Measurements from ENCODE around the gene RBM20. TPM values are rescaled to one million over a fixed set of nuclear protein-coding genes. Genes with fewer than 3 reads are reported as not detected.

Gene RBM20
- total RNA-seq, 2 experiments from 2014 or later = 0.03 TPM; not detected in 1

DNA sequence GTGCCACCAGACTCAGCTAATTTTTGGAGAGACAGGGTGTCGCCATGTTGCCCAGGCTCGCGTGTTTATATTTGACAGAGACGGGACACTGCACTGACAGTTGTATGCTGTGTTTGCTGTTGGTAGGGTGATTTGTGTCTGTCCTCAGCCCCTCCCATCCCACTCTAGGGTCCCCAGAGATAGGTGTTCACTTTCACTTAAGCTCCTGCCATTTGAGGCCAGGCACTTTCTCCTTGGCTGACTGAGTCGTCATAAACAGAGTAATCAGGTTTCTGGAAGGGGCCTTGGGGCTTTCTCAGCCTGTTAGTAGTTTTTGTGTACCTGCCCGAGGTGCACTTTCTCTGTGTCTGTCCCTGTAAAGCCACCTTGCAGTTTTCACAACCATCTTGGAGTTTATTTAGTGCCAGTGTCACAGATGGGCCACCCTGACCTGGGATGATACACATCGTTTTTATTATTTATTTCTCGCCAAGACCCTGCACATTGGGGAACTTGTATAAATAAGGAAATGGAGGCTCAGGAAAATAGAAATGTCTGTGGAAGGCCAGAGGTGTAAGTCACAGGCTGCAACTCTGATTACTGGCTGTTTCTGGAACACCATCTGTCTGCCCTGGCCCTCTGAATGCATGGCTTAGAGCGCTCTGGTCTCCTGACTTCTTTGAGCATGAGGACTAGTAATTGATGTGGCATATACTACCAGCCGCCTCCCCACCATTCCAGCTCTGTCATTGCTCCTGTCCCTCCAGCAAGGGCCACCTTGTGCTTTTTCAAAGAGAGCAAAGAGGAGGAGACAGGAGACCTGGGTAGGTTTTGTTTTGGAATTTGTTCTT is 145.7 kb downstream of the RBM20 start:
- no peaks in the 10 kb centered on the region for H3K9me3 Mint-ChIP-seq (ENCODE audit: insufficient read depth)
- ATAC-seq (no peak), DNase-seq (no peak)
- H3K36me3 Mint-ChIP-seq (ENCODE audit: low read depth) = no peaks in the 10 kb centered on the region
- peaks cover 7% of the 10 kb centered on the region for H3K4me1 Mint-ChIP-seq (ENCODE audit: low read depth)
- ChIA-PET CTCF (interaction anchor here (1.0 kb wide), 1 partner anchor 13 kb away, joined by 3 read pairs; no protein-coding TSS in a partner anchor), POLR2A (interaction anchor here (0.5 kb wide), 1 partner anchor 8 kb away, joined by 3 read pairs; no protein-coding TSS in a partner anchor)
- no peak overlapping the region for H3K4me3 Mint-ChIP-seq
- H3K27ac Mint-ChIP-seq = no peak overlapping the region
- no peaks in the 10 kb centered on the region for H3K27me3 Mint-ChIP-seq (ENCODE audit: low read depth)

DNA sequence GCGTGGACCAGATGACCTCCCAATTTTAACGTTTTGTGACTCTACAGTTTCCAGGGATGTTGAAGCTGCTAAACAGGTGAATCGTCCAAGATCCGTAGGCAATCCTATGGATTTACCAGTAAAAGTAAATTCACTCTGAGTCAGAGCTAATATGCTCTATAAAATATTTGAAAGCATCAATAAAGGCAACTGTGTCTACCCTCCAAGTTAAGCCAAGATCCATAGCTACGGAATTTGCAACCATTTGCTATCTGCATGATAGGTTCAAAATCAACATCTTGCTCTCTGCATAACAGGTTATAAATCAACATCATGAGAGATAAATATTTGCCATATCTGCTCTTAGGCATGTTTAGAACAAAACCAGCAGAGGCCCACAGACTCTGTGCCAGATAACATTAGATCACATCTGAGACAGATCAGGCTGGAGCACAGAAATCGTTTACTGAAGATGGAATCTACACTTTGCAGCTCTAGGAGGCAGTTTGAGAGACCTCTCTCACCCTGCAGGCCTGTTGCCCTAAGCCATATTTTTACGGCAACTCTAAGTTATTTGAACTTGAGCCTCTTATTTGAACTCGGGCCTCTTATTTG is 146.9 kb downstream of the RBM20 start:
- DNase-seq (no peak), ATAC-seq (no peak)
- ChIA-PET CTCF (interaction anchor here (1.3 to 3.4 kb wide), 4 partner anchors 10 to 17 kb away, joined by 3 to 12 read pairs (median 8); no protein-coding TSS in a partner anchor), POLR2A (interaction anchor here (1.0 kb wide), 1 partner anchor 17 kb away, joined by 3 read pairs; no protein-coding TSS in a partner anchor)
- H3K27me3 Mint-ChIP-seq (ENCODE audit: low read depth) = no peaks in the 10 kb centered on the region
- H3K36me3 Mint-ChIP-seq (ENCODE audit: low read depth) = no peaks in the 10 kb centered on the region
- H3K27ac Mint-ChIP-seq = no peak overlapping the region
- H3K4me3 Mint-ChIP-seq = no peak overlapping the region
- H3K9me3 Mint-ChIP-seq (ENCODE audit: insufficient read depth) = no peaks in the 10 kb centered on the region
- peaks cover 4% of the 10 kb centered on the region for H3K4me1 Mint-ChIP-seq (ENCODE audit: low read depth)

DNA sequence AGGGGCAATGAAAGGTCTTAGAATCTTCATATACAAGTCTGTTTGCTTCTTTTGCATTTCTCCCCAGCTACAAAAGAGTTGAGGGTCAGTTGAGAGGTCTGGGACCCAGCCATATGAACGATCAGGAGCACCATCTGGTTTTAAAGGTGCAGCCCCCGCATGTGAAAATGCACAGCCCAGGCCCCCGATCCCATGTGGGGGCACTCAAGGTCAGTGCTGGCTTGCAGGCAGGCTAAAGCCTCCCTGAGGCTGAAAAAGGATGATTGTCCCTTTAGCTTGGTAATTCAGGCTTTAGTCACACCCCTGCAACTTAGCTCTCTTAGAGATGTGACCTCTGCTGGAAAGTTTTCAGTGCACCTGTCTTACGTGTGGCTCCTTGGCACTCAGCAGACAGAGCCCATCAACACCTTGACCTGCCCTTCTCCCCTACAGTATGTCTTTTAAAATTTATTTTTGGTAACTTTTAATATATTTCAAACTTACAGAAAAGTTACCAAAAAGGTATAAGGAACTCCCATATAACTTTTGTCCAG is 147.5 kb downstream of the RBM20 start:
- no peak for DNase-seq
- Mint-ChIP-seq H3K27ac (no peak overlapping the region), H3K4me3 (no peak overlapping the region), H3K9me3 (ENCODE audit: insufficient read depth) (no peaks in the 10 kb centered on the region), H3K4me1 (ENCODE audit: low read depth) (no peaks in the 10 kb centered on the region), H3K27me3 (ENCODE audit: low read depth) (no peaks in the 10 kb centered on the region), H3K36me3 (ENCODE audit: low read depth) (no peaks in the 10 kb centered on the region)
- ATAC-seq = no peak
- CTCF ChIA-PET = interaction anchor here (1.3 to 3.4 kb wide), 5 partner anchors 10 to 88 kb away, joined by 3 to 12 read pairs (median 6); no protein-coding TSS in a partner anchor
- POLR2A ChIA-PET = interaction anchor here (1.0 kb wide), 1 partner anchor 17 kb away, joined by 3 read pairs; no protein-coding TSS in a partner anchor

DNA sequence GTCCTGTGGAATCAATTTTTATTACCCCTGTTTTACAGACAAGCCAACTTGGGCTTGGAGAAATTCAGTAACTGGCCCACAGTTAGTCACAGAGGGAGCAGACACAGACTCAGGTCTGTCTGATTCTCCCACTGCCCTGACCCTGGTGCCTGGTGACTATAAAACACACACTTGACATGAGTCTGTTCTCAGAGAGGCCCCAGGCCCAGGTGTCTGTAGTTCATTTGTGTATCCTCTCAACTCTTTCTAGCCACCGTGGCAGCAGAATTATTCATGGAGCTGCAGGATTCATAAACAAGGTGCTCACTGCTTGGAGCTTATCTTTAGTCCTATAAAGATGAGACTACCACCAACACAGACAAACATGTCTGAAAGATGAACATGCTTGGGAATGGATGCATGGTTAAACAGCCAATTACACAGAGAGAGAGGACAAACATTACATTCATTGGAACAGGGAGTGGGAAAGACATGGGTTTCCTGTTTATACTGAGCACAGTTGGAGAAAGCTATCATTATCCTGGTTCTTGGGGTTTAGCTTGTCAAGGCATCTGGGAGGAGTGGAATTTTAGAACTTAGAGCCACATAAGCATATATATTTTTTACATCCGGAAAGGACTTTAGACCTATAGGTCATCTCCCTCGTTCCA is 148.5 kb downstream of the RBM20 start:
- no peaks in the 10 kb centered on the region for H3K9me3 Mint-ChIP-seq (ENCODE audit: insufficient read depth)
- ATAC-seq (no peak), DNase-seq (no peak)
- no peak overlapping the region for H3K27ac Mint-ChIP-seq
- H3K27me3 Mint-ChIP-seq (ENCODE audit: low read depth) = no peaks in the 10 kb centered on the region
- H3K4me1 Mint-ChIP-seq (ENCODE audit: low read depth) = no peaks in the 10 kb centered on the region
- POLR2A ChIA-PET = no interaction called here
- CTCF ChIA-PET = interaction anchor here (0.6 to 3.4 kb wide), 6 partner anchors 11 to 102 kb away, joined by 3 to 12 read pairs (median 4); no protein-coding TSS in a partner anchor
- no peaks in the 10 kb centered on the region for H3K36me3 Mint-ChIP-seq (ENCODE audit: low read depth)
- H3K4me3 Mint-ChIP-seq = no peak overlapping the region

DNA sequence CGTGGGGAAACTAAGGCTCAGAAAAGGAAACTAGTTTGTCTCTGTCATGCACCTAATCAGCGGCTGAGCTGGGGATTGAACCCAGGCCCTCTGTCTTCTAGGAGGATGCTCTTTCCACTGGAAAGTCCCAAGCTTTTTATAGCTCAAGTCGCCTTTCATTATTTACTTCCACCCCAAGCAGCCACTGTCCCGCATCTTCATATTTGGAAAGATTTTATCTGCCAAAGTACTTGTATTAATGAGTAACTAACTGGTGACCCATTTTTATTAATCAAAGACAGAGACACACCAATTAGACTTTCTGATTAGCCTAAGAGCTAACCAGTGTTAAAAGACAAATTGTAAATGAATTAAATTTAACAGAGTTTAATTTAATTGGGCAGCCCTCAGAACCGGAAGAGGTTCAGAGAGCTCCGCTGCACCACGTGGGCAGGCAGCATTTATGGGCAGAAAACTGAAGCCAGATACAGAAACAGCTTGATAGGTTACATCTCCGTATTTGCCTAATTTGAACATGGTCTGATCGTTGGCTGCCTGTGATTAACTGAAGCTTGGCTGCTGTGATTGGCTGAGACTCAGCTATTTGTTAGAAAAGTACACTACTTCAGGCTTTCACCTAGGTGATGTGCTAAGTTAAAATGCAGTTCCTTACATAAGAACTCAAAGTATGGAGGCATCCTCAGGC is 149.1 kb downstream of the RBM20 start:
- Mint-ChIP-seq H3K36me3 (ENCODE audit: low read depth) (no peaks in the 10 kb centered on the region), H3K27me3 (ENCODE audit: low read depth) (no peaks in the 10 kb centered on the region), H3K4me1 (ENCODE audit: low read depth) (no peaks in the 10 kb centered on the region), H3K27ac (no peak overlapping the region), H3K9me3 (ENCODE audit: insufficient read depth) (no peaks in the 10 kb centered on the region), H3K4me3 (no peak overlapping the region)
- no peak for DNase-seq
- no peak for ATAC-seq
- POLR2A ChIA-PET = interaction anchor here (1.0 kb wide), 1 partner anchor 78 kb away, joined by 3 read pairs; no protein-coding TSS in a partner anchor
- CTCF ChIA-PET = interaction anchor here (0.6 to 3.4 kb wide), 6 partner anchors 10 to 101 kb away, joined by 3 to 12 read pairs (median 4); no protein-coding TSS in a partner anchor

DNA sequence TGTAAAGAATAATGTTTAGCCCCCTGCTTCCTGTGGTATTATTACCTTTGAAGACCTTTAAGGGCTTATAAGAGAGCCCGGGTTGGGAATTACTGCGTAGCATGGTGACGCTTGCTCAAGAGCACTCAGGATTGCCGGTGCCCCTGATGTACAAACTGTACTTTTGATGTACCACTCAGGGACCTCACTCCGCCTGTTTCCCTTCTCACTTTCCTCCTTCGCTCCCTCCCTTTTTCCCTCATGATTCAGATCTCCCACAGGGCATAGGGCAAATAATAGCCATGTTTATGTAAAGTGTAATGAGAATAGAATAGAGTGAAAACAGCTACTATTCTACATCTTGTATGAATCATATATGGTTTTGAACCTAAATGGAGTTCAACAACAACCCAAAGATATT is 149.8 kb downstream of the RBM20 start:
- H3K27ac Mint-ChIP-seq = no peak overlapping the region
- POLR2A ChIA-PET = interaction anchor here (0.7 to 1.0 kb wide), 2 partner anchors 49 to 78 kb away, joined by 3 read pairs; no protein-coding TSS in a partner anchor
- ATAC-seq (no peak), DNase-seq (no peak)
- H3K4me1 Mint-ChIP-seq (ENCODE audit: low read depth) = peaks cover 4% of the 10 kb centered on the region
- H3K27me3 Mint-ChIP-seq (ENCODE audit: low read depth) = no peaks in the 10 kb centered on the region
- no peak overlapping the region for H3K4me3 Mint-ChIP-seq
- no peaks in the 10 kb centered on the region for H3K36me3 Mint-ChIP-seq (ENCODE audit: low read depth)
- CTCF ChIA-PET = interaction anchor here (1.4 to 3.4 kb wide), 2 partner anchors 10 to 100 kb away, joined by 6 to 12 read pairs; no protein-coding TSS in a partner anchor
- H3K9me3 Mint-ChIP-seq (ENCODE audit: insufficient read depth) = no peaks in the 10 kb centered on the region

DNA sequence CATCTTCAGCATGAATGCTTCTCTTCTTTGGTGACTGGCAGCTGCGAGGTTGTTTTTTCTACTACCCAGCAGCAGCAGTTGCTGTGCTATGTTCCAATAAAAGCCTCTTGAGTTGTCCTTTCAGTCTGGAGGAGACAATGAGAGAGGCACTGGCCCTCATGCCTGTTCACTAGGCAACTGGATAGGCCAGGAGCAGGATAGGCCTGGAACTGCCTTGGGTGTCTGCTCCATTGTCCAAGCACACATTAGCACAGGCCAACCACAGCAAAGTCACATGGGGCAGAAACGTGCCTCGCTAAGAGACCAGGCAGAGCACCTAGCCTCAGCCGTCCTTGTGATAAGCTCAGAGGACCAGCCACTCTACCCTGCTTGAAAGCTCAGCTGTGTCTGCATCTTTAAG is 150.7 kb downstream of the RBM20 start:
- no peak overlapping the region for H3K27ac Mint-ChIP-seq
- H3K36me3 Mint-ChIP-seq (ENCODE audit: low read depth) = no peaks in the 10 kb centered on the region
- peaks cover 4% of the 10 kb centered on the region for H3K4me1 Mint-ChIP-seq (ENCODE audit: low read depth)
- CTCF ChIA-PET = interaction anchor here (0.9 to 1.3 kb wide), 4 partner anchors 8 to 184 kb away, joined by 3 to 4 read pairs (median 4); no protein-coding TSS in a partner anchor
- no peaks in the 10 kb centered on the region for H3K27me3 Mint-ChIP-seq (ENCODE audit: low read depth)
- H3K9me3 Mint-ChIP-seq (ENCODE audit: insufficient read depth) = no peaks in the 10 kb centered on the region
- POLR2A ChIA-PET = no interaction called here
- DNase-seq (no peak), ATAC-seq (no peak)
- H3K4me3 Mint-ChIP-seq = no peak overlapping the region

DNA sequence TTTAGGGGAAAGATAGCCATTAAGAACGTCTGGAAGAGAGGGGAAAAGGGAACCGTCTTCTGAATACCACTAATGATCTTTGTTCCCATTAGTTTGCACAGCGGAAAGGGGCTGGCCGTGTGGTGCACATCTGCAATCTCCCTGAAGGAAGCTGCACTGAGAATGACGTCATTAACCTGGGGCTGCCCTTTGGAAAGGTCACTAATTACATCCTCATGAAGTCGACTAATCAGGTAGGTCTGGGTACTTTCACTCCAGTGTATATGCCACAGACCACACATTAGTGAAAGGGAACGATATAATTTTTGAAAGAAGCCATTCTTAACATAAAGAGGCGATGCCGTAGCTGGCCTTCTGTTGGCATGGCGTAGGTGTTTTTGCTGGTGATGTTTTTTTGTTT is 153.3 kb downstream of the RBM20 start:
- H3K4me1 Mint-ChIP-seq (ENCODE audit: low read depth) = peaks cover 10% of the 10 kb centered on the region
- POLR2A ChIA-PET = interaction anchor here (0.7 kb wide), 1 partner anchor 8 kb away, joined by 3 read pairs; no protein-coding TSS in a partner anchor
- H3K27me3 Mint-ChIP-seq (ENCODE audit: low read depth) = no peaks in the 10 kb centered on the region
- H3K36me3 Mint-ChIP-seq (ENCODE audit: low read depth) = no peaks in the 10 kb centered on the region
- CTCF ChIA-PET = no interaction called here
- no peak for ATAC-seq
- H3K27ac Mint-ChIP-seq = no peak overlapping the region
- DNase-seq = no peak
- H3K4me3 Mint-ChIP-seq = no peak overlapping the region
- no peaks in the 10 kb centered on the region for H3K9me3 Mint-ChIP-seq (ENCODE audit: insufficient read depth)

DNA sequence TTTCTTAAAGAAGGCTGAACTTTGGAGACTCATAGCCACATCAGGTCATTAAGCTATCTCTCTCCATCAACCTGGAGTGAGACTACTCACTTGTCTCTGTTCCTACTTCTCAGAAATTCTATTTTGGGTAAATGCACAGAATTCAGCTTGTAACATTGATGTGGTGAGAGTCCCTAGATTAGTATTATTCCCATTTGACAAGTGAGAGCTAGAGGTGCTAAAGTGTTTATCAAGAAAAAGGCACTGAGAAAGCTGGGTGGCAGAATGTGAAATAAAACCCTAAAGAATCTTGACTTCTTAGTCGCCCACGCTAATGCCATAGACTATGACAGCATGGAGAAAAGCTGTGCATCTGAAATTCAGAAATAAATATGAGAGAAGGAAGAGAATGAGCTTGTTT is 154.2 kb downstream of the RBM20 start:
- no peak for ATAC-seq
- H3K4me1 Mint-ChIP-seq (ENCODE audit: low read depth) = peaks cover 19% of the 10 kb centered on the region
- DNase-seq = no peak
- POLR2A ChIA-PET = no interaction called here
- CTCF ChIA-PET = interaction anchor here (0.6 to 1.8 kb wide), 6 partner anchors 10 to 84 kb away, joined by 3 to 5 read pairs (median 3); no protein-coding TSS in a partner anchor
- H3K9me3 Mint-ChIP-seq (ENCODE audit: insufficient read depth) = no peaks in the 10 kb centered on the region
- H3K27ac Mint-ChIP-seq = no peak overlapping the region
- H3K27me3 Mint-ChIP-seq (ENCODE audit: low read depth) = no peaks in the 10 kb centered on the region
- no peaks in the 10 kb centered on the region for H3K36me3 Mint-ChIP-seq (ENCODE audit: low read depth)
- H3K4me3 Mint-ChIP-seq = no peak overlapping the region

DNA sequence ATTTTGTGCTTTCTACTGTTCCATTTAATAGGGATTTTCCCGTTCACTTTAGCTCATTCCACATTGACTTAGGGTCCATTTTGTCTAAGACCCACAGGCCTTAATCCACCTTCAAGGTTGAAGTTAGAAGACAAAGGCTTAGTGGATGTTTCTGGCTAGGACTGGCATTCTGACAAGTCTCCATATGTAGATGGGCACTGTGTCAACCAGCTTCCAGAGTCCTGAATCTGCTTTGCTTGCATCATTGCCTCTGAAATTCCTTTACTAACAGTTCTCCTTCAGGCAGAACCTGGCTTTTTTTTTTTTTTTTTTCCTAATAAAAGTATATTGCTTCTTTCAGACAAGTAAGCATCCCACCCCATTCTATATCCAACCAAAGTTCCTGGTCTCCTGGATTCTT is 158.0 kb downstream of the RBM20 start:
- ATAC-seq = no peak
- no peaks in the 10 kb centered on the region for H3K27me3 Mint-ChIP-seq (ENCODE audit: low read depth)
- H3K4me1 Mint-ChIP-seq (ENCODE audit: low read depth) = peaks cover 41% of the 10 kb centered on the region
- DNase-seq = no peak
- H3K27ac Mint-ChIP-seq = peak overlapping the region; percentile 81
- ChIA-PET CTCF (interaction anchor here (0.7 to 4.4 kb wide), 29 partner anchors 10 to 190 kb away, joined by 3 to 88 read pairs (median 7); partner anchors contain the start of gene PDCD4), POLR2A (interaction anchor here (0.6 to 2.4 kb wide), 9 partner anchors 22 to 765 kb away, joined by 3 to 12 read pairs (median 4); partner anchors contain the start of gene PDCD4)
- peak overlapping the region; percentile 43 for H3K4me3 Mint-ChIP-seq
- H3K36me3 Mint-ChIP-seq (ENCODE audit: low read depth) = no peaks in the 10 kb centered on the region
- no peaks in the 10 kb centered on the region for H3K9me3 Mint-ChIP-seq (ENCODE audit: insufficient read depth)

Measured in activated CD8-positive, alpha-beta T cell treated with anti-CD3 and anti-CD28 coated beads, Interleukin-2, amount 10 ng/mL, durations not matched to agents 7 days and 5 days (primary cell).